ENCODE measurements around the gene PRR7. TPM values are rescaled to one million over a fixed set of nuclear protein-coding genes. Genes with fewer than 3 reads are reported as not detected.
A peak's percentile ranks its signal among the peaks of the same experiment; 100 is the strongest.

Gene PRR7
- total and polyA plus RNA-seq, 2 of the 13 experiments (the other 11 are each of a cell fraction or from before 2014, with no cell fraction given), result 4.8 to 5.0 TPM

DNA sequence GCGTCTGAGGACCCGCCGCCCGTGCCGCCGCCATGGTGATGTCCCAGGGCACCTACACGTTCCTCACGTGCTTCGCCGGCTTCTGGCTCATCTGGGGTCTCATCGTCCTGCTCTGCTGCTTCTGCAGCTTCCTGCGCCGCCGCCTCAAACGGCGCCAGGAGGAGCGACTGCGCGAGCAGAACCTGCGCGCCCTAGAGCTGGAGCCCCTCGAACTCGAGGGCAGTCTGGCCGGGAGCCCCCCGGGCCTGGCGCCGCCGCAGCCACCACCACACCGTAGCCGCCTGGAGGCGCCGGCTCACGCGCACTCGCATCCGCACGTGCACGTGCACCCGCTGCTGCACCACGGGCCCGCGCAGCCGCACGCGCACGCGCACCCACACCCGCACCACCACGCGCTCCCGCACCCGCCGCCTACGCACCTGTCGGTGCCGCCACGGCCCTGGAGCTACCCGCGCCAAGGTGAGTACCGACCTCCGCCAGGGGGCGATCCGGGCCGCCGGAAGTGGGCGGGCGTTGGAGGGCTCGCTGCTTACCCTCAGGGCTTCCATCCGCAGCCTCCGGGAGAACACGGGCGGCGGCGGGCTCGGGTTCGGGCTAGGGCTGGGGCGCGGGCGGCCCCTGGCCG, 8.5 kb downstream of the PRR7 start (continued):
- TF ChIP-seq, protein P1, sequence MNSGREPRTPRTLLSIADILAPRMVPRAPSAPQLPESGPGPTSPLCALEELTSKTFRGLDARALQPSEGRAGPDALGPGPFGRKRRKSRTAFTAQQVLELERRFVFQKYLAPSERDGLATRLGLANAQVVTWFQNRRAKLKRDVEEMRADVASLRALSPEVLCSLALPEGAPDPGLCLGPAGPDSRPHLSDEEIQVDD (CRISPR knock-in tag; IDR thresholded peaks at IDR 0.05; ENCODE audit: borderline replicate concordance), result 0 out of 2 replicates have a peak, but pooled peaks have one; percentile 63
- TF ChIP-seq CHD4 (IDR thresholded peaks at IDR 0.05; ENCODE audit: borderline replicate concordance, low read length), result no peak
- no peak; the same call in 1 of the 2 replicates for TF ChIP-seq KDM3A (CRISPR knock-in tag; IDR thresholded peaks at IDR 0.05; ENCODE audit: low read depth)
- TF ChIP-seq RFXANK (CRISPR knock-in tag; IDR thresholded peaks at IDR 0.05), result no peak
- TF ChIP-seq ELK4 (CRISPR knock-in tag; IDR thresholded peaks at IDR 0.05; ENCODE audit: borderline replicate concordance), result peak; percentile 95; the same call in 1 of the 2 replicates
- peak; percentile 39; the same call in 1 of the 2 replicates for TF ChIP-seq GATAD2A (CRISPR knock-in tag; IDR thresholded peaks at IDR 0.05)
- TF ChIP-seq, protein P2, sequence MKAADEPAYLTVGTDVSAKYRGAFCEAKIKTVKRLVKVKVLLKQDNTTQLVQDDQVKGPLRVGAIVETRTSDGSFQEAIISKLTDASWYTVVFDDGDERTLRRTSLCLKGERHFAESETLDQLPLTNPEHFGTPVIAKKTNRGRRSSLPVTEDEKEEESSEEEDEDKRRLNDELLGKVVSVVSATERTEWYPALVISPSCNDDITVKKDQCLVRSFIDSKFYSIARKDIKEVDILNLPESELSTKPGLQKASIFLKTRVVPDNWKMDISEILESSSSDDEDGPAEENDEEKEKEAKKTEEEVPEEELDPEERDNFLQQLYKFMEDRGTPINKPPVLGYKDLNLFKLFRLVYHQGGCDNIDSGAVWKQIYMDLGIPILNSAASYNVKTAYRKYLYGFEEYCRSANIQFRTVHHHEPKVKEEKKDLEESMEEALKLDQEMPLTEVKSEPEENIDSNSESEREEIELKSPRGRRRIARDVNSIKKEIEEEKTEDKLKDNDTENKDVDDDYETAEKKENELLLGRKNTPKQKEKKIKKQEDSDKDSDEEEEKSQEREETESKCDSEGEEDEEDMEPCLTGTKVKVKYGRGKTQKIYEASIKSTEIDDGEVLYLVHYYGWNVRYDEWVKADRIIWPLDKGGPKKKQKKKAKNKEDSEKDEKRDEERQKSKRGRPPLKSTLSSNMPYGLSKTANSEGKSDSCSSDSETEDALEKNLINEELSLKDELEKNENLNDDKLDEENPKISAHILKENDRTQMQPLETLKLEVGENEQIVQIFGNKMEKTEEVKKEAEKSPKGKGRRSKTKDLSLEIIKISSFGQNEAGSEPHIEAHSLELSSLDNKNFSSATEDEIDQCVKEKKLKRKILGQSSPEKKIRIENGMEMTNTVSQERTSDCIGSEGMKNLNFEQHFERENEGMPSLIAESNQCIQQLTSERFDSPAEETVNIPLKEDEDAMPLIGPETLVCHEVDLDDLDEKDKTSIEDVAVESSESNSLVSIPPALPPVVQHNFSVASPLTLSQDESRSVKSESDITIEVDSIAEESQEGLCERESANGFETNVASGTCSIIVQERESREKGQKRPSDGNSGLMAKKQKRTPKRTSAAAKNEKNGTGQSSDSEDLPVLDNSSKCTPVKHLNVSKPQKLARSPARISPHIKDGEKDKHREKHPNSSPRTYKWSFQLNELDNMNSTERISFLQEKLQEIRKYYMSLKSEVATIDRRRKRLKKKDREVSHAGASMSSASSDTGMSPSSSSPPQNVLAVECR (CRISPR knock-in tag; IDR thresholded peaks at IDR 0.05; ENCODE audit: borderline replicate concordance), result peak; percentile 81; the same call in 1 of the 2 replicates
- no peak for TF ChIP-seq ZNF503 (CRISPR knock-in tag; IDR thresholded peaks at IDR 0.05)
- TF ChIP-seq, protein P3, sequence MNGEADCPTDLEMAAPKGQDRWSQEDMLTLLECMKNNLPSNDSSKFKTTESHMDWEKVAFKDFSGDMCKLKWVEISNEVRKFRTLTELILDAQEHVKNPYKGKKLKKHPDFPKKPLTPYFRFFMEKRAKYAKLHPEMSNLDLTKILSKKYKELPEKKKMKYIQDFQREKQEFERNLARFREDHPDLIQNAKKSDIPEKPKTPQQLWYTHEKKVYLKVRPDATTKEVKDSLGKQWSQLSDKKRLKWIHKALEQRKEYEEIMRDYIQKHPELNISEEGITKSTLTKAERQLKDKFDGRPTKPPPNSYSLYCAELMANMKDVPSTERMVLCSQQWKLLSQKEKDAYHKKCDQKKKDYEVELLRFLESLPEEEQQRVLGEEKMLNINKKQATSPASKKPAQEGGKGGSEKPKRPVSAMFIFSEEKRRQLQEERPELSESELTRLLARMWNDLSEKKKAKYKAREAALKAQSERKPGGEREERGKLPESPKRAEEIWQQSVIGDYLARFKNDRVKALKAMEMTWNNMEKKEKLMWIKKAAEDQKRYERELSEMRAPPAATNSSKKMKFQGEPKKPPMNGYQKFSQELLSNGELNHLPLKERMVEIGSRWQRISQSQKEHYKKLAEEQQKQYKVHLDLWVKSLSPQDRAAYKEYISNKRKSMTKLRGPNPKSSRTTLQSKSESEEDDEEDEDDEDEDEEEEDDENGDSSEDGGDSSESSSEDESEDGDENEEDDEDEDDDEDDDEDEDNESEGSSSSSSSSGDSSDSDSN (CRISPR knock-in tag; IDR thresholded peaks at IDR 0.05), result peak; percentile 94
- peak; percentile 26; the same call in 1 of the 2 replicates for TF ChIP-seq NKX3-1 (CRISPR knock-in tag; IDR thresholded peaks at IDR 0.05)
- no peak for TF ChIP-seq SATB2 (CRISPR knock-in tag; IDR thresholded peaks at IDR 0.05)
- peak; percentile 82; the same call in 1 of the 2 replicates for TF ChIP-seq SP5 (CRISPR knock-in tag; IDR thresholded peaks at IDR 0.05; ENCODE audit: borderline replicate concordance, low read depth)
- peak; percentile 81 for TF ChIP-seq ZHX1 (CRISPR knock-in tag; IDR thresholded peaks at IDR 0.05; ENCODE audit: low read depth)
- TF ChIP-seq BRF2 (CRISPR knock-in tag; IDR thresholded peaks at IDR 0.05), result peak; percentile 91

Measured in HepG2 (cell line).